Cardiac fibroblast (primary cell): Measurements from ENCODE around the gene CAMK2A.
A peak's percentile ranks its signal among the peaks of the same experiment; 100 is the strongest.
"Not testable (repeated sequence)": the region's sequence is repeated elsewhere in the genome, so short reads cannot be mapped to it uniquely, and the experiment has no call there.

Experiments
- DNase-seq, 2 donors: peaks; one replicate each; pipeline versions ENCODE4 v3.0.0 to v3.0.0-alpha.2; 2010; ENCODE audit warnings: low read depth in 2 of 2
- H3K4me3 ChIP-seq, 2 donors: replicated peaks in 1 of 2; 1 replicate in 1 of 2; 2 replicates in 1 of 2; pipeline ENCODE4 v1.5.1; 2011; ENCODE audit warnings: low read depth in 2 of 2, low read length in 2 of 2, mild to moderate bottlenecking in 2 of 2, moderate library complexity in 1 of 2
- CTCF ChIP-seq: IDR thresholded peaks from one replicate; pipeline ENCODE4 v1.5.1; 2011; ENCODE audit warnings: low read depth, mild to moderate bottlenecking, low read length, inconsistent platforms

Gene CAMK2A

GRCh38 chr5:150235500-150235854, 54.1 kb downstream of the CAMK2A start:
- TF ChIP-seq CTCF: no peak
- DNase-seq: no peak
- no peak overlapping the region for H3K4me3 ChIP-seq

DNA sequence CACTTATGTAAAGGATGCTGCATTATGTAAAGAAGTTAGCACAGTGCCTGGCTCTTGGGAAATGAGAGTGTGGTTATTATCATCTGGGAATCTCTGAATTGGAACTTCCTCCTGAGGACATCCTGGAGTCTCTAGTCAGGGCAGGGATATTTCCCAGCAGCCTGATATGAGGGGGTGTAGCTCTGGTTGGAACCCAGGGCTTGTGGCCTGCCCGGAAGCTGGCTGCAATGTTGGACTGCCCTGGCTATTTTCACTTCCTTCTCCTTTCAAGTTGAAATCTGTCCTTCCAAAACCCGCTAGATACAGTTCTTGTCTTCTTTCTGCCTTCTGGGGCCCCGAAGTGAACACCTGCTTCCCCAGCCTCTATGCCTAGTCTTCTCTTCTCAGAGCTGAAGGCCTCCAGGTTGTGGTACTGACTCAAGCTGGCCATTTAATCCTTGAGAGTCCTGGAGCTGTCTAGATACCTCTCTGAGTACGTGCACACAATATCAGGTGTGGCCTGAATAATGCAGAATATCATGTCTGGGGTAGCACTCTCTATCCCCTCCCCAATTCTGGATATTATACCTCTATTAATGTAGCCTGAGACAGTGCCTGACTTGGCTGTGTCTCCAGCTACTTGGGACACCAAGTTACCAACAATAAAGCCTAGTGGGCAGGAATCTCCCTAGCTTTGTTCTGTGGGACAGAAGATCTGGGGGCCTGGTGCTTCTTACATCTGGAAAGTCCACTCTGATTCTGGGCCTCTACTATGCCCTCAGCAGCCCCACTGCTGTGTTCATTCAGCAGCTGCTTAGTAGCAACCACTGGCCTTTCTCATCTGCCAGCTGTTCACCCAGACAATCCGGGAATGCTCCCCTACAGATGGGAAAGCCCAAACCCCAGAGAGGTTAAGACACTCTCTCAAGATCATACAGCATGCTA, 54.7 kb downstream of the CAMK2A start:
- TF ChIP-seq CTCF: no peak
- no peak for DNase-seq
- H3K4me3 ChIP-seq: no peak overlapping the region

- not testable (repeated sequence) for DNase-seq
These were observed 55.9 kb downstream of the CAMK2A start for GRCh38 chr5:150233706-150234105.

GRCh38 chr5:150230842-150231241, 58.7 kb downstream of the CAMK2A start:
- TF ChIP-seq CTCF: no peak
- no peak for DNase-seq
- no peak overlapping the region for H3K4me3 ChIP-seq

More at GRCh38 chr5:150233706-150234105, 55.9 kb downstream of the CAMK2A start:
- not testable (repeated sequence) for H3K4me3 ChIP-seq

- H3K4me3 ChIP-seq: no peak overlapping the region
- TF ChIP-seq CTCF: no peak
- no peak for DNase-seq
These were observed 60.0 kb downstream of the CAMK2A start for GRCh38 chr5:150229571-150229970.

DNA sequence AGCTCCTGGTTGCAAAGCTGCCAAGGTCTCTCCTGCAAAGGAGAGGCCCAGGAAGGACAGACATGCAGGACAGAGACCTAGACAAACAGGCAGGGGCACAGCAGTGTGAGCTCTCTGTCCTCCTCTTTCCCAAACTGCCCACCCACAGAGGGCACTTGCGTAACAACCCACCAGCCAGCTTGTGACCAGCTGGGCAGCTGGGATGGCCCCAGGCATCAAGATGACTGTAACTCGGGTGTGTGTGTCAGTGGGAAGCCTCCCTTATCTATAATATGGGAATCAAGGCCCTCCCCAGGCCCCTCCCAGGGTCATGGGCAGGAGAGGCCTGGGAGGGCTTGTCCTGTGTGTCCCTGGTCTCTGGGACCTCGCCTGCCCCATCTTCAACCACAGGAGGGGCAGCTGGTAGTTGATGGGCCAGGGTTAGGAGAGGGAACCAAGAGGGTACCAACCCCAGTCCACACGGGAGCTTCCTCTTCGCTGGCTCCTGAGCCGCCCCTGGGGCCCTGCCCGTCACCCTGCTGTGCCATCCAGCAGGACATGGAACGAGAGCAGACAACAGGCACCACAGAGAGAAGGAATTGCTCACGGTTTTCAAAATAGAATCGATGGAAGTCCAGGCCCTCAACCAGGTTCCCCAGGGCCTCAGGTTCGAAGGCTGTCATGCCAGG, 61.8 kb downstream of the CAMK2A start:
- DNase-seq: peak in 1 of 2 donors; percentile 38
- H3K4me3 ChIP-seq: no peak overlapping the region
- TF ChIP-seq CTCF: no peak

DNA sequence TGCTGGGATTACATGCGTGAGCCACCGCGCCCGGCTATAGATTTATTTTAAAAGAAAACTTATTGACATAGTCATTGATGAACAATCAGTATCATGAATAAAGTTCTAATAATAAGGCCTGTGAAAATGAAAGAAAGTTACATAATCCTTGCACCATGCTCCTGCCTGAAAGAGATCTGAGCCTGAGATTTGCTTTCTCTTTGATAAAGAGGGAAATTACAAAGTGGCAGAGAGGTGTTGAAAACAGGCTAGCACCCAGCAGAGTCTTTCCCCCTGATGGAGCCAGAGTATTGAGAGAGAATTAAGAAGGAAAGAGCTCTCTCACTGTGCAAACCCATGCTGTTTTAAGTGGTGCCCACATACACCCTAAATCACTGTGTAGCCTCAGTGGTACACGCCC, 62.5 kb downstream of the CAMK2A start:
- H3K4me3 ChIP-seq: no peak overlapping the region
- TF ChIP-seq CTCF: no peak
- no peak for DNase-seq
